Adrenal gland (tissue), 5 donors: ENCODE results near the gene AK8.

Source experiments
- POLR2A ChIP-seq, 2 donors: fragments of 450-650 bp; IDR thresholded peaks; one replicate each; pipeline ENCODE4 v1.6.1; 2017; ENCODE audit warnings: antibody characterized with exemption in 2 of 2, mild to moderate bottlenecking in 2 of 2, moderate library complexity in 1 of 2
- TF ChIP-seq, protein P1 (sequence below), 6 experiments: fragments of 450-650 bp in 4 of 6; fragments of 200-600 bp in 2 of 6; sonication (generic) in 1 of 6; IDR thresholded peaks; 1 replicate in 5 of 6; 2 replicates in 1 of 6; pipeline versions ENCODE4 v1.5.1 to v1.8.0; 2016 to 2021; ENCODE audit warnings: antibody characterized with exemption in 6 of 6, mild to moderate bottlenecking in 2 of 6, moderate library complexity in 1 of 6
- donor health status: DM: no; HTN: no; CAD: no.

- TF ChIP-seq, protein P1, sequence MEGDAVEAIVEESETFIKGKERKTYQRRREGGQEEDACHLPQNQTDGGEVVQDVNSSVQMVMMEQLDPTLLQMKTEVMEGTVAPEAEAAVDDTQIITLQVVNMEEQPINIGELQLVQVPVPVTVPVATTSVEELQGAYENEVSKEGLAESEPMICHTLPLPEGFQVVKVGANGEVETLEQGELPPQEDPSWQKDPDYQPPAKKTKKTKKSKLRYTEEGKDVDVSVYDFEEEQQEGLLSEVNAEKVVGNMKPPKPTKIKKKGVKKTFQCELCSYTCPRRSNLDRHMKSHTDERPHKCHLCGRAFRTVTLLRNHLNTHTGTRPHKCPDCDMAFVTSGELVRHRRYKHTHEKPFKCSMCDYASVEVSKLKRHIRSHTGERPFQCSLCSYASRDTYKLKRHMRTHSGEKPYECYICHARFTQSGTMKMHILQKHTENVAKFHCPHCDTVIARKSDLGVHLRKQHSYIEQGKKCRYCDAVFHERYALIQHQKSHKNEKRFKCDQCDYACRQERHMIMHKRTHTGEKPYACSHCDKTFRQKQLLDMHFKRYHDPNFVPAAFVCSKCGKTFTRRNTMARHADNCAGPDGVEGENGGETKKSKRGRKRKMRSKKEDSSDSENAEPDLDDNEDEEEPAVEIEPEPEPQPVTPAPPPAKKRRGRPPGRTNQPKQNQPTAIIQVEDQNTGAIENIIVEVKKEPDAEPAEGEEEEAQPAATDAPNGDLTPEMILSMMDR (IDR thresholded peaks at IDR 0.05), result no peak
- no peak for TF ChIP-seq POLR2A (IDR thresholded peaks at IDR 0.05)
Observed at GRCh38 chr9:132808645-132809044, 69.4 kb downstream of the AK8 start.
